Effector memory CD4-positive, alpha-beta T cell (primary cell): ENCODE data around the gene PTCHD4.

ENCODE experiments used
- DNase-seq, 3 donors: peaks; one replicate each; pipeline ENCODE4 v3.0.0-alpha.2; 2020
- H3K27ac ChIP-seq: 2 replicates; pipeline ENCODE4 v1.7.0; 2013; ENCODE audit warnings: mild to moderate bottlenecking, low read length, moderate library complexity; ENCODE audit not compliant: insufficient read depth, poor library complexity, severe bottlenecking
- H3K27me3 ChIP-seq: replicated peaks from 2 replicates; pipeline ENCODE4 v1.7.0; 2013; ENCODE audit warnings: mild to moderate bottlenecking, low read length; ENCODE audit not compliant: insufficient read depth, control insufficient read depth, poor library complexity, severe bottlenecking
- H3K36me3 ChIP-seq: 2 replicates; pipeline ENCODE4 v1.7.0; 2013; ENCODE audit warnings: mild to moderate bottlenecking, low read length, moderate library complexity; ENCODE audit not compliant: control insufficient read depth, insufficient read depth
- H3K4me1 ChIP-seq: 2 replicates; pipeline ENCODE4 v1.7.0; 2013; ENCODE audit warnings: low read length, mild to moderate bottlenecking; ENCODE audit not compliant: control insufficient read depth, insufficient read depth, poor library complexity, severe bottlenecking
- H3K4me3 ChIP-seq: 2 replicates; pipeline ENCODE4 v1.7.0; 2013; ENCODE audit warnings: low read length, low read depth, mild to moderate bottlenecking; ENCODE audit not compliant: insufficient read depth, poor library complexity, severe bottlenecking
- H3K9me3 ChIP-seq: 2 replicates; pipeline ENCODE4 v1.7.0; 2013; ENCODE audit warnings: mild to moderate bottlenecking, low read length, moderate library complexity; ENCODE audit not compliant: control insufficient read depth

Gene PTCHD4

GRCh38 chr6:48061265-48061990, 49.6 kb downstream of the PTCHD4 start:
- Histone ChIP-seq H3K4me3 (no peak overlapping the region), H3K27ac (no peak overlapping the region), H3K36me3 (no peaks in the 10 kb centered on the region), H3K27me3 (no peaks in the 10 kb centered on the region), H3K4me1 (no peaks in the 10 kb centered on the region), H3K9me3 (no peaks in the 10 kb centered on the region)
- DNase-seq = no peak
